GM23338 (cell line): ENCODE measurements around the gene MAFB. TPM values are rescaled to one million over a fixed set of nuclear protein-coding genes. Genes with fewer than 3 reads are reported as not detected.

ENCODE experiments used
- ATAC-seq: fragments of 200-7000 bp; cut with Tn5 transposase; 3 replicates; pipeline ENCODE4 v1.9.1; 2020
- DNase-seq: peaks from one replicate; pipeline ENCODE4 v3.0.0-alpha.2; 2015; ENCODE audit warnings: low spot score
- H2AFZ ChIP-seq: fragments of 200-600 bp; sonication (generic); 2 replicates; pipeline ENCODE4 v1.8.0; 2016; ENCODE audit warnings: antibody characterized with exemption, mild to moderate bottlenecking, moderate library complexity
- H3F3A ChIP-seq: fragments of 200-600 bp; sonication (generic); replicated peaks from 2 replicates; pipeline ENCODE4 v1.8.0; 2017; ENCODE audit warnings: antibody characterized with exemption, mixed run types, low read depth
- H3K27ac ChIP-seq: fragments of 200-600 bp; sonication (generic); 2 replicates; pipeline ENCODE4 v1.6.1; 2016; ENCODE audit warnings: low read depth
- H3K27me3 ChIP-seq: fragments of 200-600 bp; sonication (generic); 2 replicates; pipeline ENCODE4 v1.8.0; 2016; ENCODE audit warnings: mild to moderate bottlenecking, mixed run types, moderate library complexity; ENCODE audit not compliant: insufficient read depth
- H3K36me3 ChIP-seq: fragments of 200-600 bp; sonication (generic); 2 replicates; pipeline ENCODE4 v1.8.0; 2016; ENCODE audit warnings: mild to moderate bottlenecking; ENCODE audit not compliant: insufficient read depth
- H3K4me1 ChIP-seq: fragments of 200-600 bp; sonication (generic); 2 replicates; pipeline ENCODE4 v1.8.0; 2016; ENCODE audit warnings: mild to moderate bottlenecking, moderate library complexity; ENCODE audit not compliant: insufficient read depth
- H3K4me2 ChIP-seq: fragments of 200-600 bp; sonication (generic); 2 replicates; pipeline ENCODE4 v1.7.1; 2017; ENCODE audit warnings: mixed run types
- H3K4me3 ChIP-seq: fragments of 200-600 bp; sonication (generic); 2 replicates; pipeline ENCODE4 v1.6.1; 2016; ENCODE audit warnings: mixed run types
- H3K79me2 ChIP-seq: fragments of 200-600 bp; sonication (generic); replicated peaks from 2 replicates; pipeline ENCODE4 v1.8.0; 2017; ENCODE audit warnings: mild to moderate bottlenecking; ENCODE audit not compliant: insufficient read depth
- H3K9me2 ChIP-seq: fragments of 200-600 bp; sonication (generic); 2 replicates; pipeline ENCODE4 v1.8.0; 2017; ENCODE audit not compliant: insufficient read depth
- H4K20me1 ChIP-seq: fragments of 200-600 bp; sonication (generic); replicated peaks from 2 replicates; pipeline ENCODE4 v1.8.0; 2017; ENCODE audit warnings: mild to moderate bottlenecking; ENCODE audit not compliant: insufficient read depth
- H3K27ac Mint-ChIP-seq: 2 replicates; pipeline ENCODE4 v1.8.0; 2020; ENCODE audit warnings: inconsistent platforms, mild to moderate bottlenecking, moderate library complexity, mixed read lengths
- H3K27me3 Mint-ChIP-seq: 3 replicates; pipeline ENCODE4 v1.8.0; 2022; ENCODE audit warnings: low read depth, mild to moderate bottlenecking, moderate library complexity, mixed read lengths, inconsistent platforms; ENCODE audit not compliant: insufficient read depth, poor library complexity
- H3K36me3 Mint-ChIP-seq: 3 replicates; pipeline ENCODE4 v1.8.0; 2021; ENCODE audit warnings: low read depth, mild to moderate bottlenecking, inconsistent platforms, moderate library complexity, mixed read lengths
- H3K4me1 Mint-ChIP-seq: 3 replicates; pipeline ENCODE4 v1.8.0; 2020; ENCODE audit warnings: mild to moderate bottlenecking, inconsistent platforms, mixed read lengths
- H3K4me3 Mint-ChIP-seq: 3 replicates; pipeline ENCODE4 v1.8.0; 2021; ENCODE audit warnings: moderate library complexity, mild to moderate bottlenecking, inconsistent platforms, mixed read lengths
- H3K9me3 Mint-ChIP-seq: 3 replicates; pipeline ENCODE4 v1.8.0; 2020; ENCODE audit warnings: moderate library complexity, mild to moderate bottlenecking, inconsistent platforms, mixed read lengths
- CREB1 ChIP-seq: fragments of 250-450 bp; sonication (Bioruptor Pico); IDR thresholded peaks from 2 replicates; pipeline ENCODE4 v1.5.0; 2020; ENCODE audit warnings: low read depth, mild to moderate bottlenecking, moderate library complexity
- CTCF ChIP-seq, 2 experiments: fragments of 200-600 bp in 1 of 2; sonication (generic) in 1 of 2; conservative IDR thresholded peaks; 2 replicates each; pipeline versions ENCODE4 v1.5.1 to v1.6.1; 2016 to 2017; ENCODE audit warnings: antibody characterized with exemption in 2 of 2, low read depth in 2 of 2, mild to moderate bottlenecking in 2 of 2, moderate library complexity in 1 of 2
- EZH2 ChIP-seq: fragments of 200-600 bp; sonication (generic); IDR thresholded peaks from one replicate; pipeline ENCODE4 v1.8.0; 2017; ENCODE audit warnings: antibody characterized with exemption, mild to moderate bottlenecking, low read depth; ENCODE audit not compliant: unreplicated experiment
- EZH2phosphoT487 ChIP-seq: fragments of 200-600 bp; sonication (generic); IDR thresholded peaks from one replicate; pipeline ENCODE4 v1.8.1; 2018; ENCODE audit warnings: antibody characterized with exemption; ENCODE audit not compliant: unreplicated experiment
- JUNB ChIP-seq: IDR thresholded peaks from one replicate; pipeline ENCODE4 v1.6.1; 2016; ENCODE audit warnings: antibody characterized with exemption; ENCODE audit not compliant: unreplicated experiment
- NANOG ChIP-seq: IDR thresholded peaks from 2 replicates; pipeline ENCODE4 v1.6.1; 2016; ENCODE audit warnings: antibody characterized with exemption, borderline replicate concordance
- POLR2AphosphoS5 ChIP-seq: IDR thresholded peaks from 2 replicates; pipeline ENCODE4 v1.6.1; 2016; ENCODE audit warnings: antibody characterized with exemption, low read depth
- REST ChIP-seq: IDR thresholded peaks from one replicate; pipeline ENCODE4 v1.6.1; 2018; ENCODE audit warnings: antibody characterized with exemption; ENCODE audit not compliant: unreplicated experiment
- STAT1 ChIP-seq: IDR thresholded peaks from one replicate; pipeline ENCODE4 v1.6.1; 2016; ENCODE audit warnings: antibody characterized with exemption; ENCODE audit not compliant: unreplicated experiment
- ZNF114 ChIP-seq: fragments of 250-450 bp; sonication (Bioruptor Pico); IDR thresholded peaks from 2 replicates; pipeline ENCODE4 v1.5.0; 2020; ENCODE audit warnings: mild to moderate bottlenecking, moderate library complexity
- ZNF331 ChIP-seq: fragments of 250-450 bp; sonication (Bioruptor Pico); IDR thresholded peaks from 2 replicates; pipeline ENCODE4 v1.5.0; 2020; ENCODE audit warnings: low read depth, mild to moderate bottlenecking, moderate library complexity
- polyA plus RNA-seq: library from polyadenylated mRNA; unstranded; fragments of >200 nt; fragmentation: Nextera tagmentation; extraction: Ambion mirVana; gene quantifications from 2 replicates; pipeline ENCODE4 v1.2.1, GENCODE V29; 2016
- total RNA-seq: library from RNA; depleted of rRNA; stranded (reverse); fragments of >200 nt; shearing (Covaris generic); gene quantifications from 2 replicates; pipeline ENCODE4 v1.2.3, GENCODE V29; 2014

The MAFB gene
- total and polyA plus RNA-seq, 2 experiments from 2014 or later: 1.6 to 2.3 TPM

GRCh38 chr20:40686434-40686882 lies 2.6 kb downstream of the MAFB start (continued):
- no peak for TF ChIP-seq CTCF (conservative IDR thresholded peaks at IDR 0.05; ENCODE audit: low read depth in 2 of 2)
- no peak for TF ChIP-seq NANOG
- no peak for TF ChIP-seq ZNF114
- no peak for TF ChIP-seq POLR2AphosphoS5

GRCh38 chr20:40685349-40685748 lies 3.7 kb downstream of the MAFB start:
- H3K4me3 Mint-ChIP-seq: no peak overlapping the region
- H3K4me1 Mint-ChIP-seq: peaks cover 42% of the 10 kb centered on the region
- Histone ChIP-seq H2AFZ (no peak overlapping the region), H3K4me1 (peaks cover 31% of the 10 kb centered on the region), H3K4me3 (no peak overlapping the region), H3K4me2 (no peak overlapping the region), H3K36me3 (no peaks in the 10 kb centered on the region), H3F3A (peaks cover 9% of the 10 kb centered on the region), H3K27ac (no peak overlapping the region), H3K79me2 (no peaks in the 10 kb centered on the region), H3K9me2 (no peaks in the 10 kb centered on the region), H3K27me3 (peaks cover 98% of the 10 kb centered on the region), H4K20me1 (peaks cover 26% of the 10 kb centered on the region)
- H3K9me3 Mint-ChIP-seq: 0 out of 3 replicates have a peak, but pooled peaks cover 7% of the 10 kb centered on the region
- no peaks in the 10 kb centered on the region; the same call in 2 of the 3 replicates for H3K36me3 Mint-ChIP-seq
- ATAC-seq: no peak
- peaks cover 94% of the 10 kb centered on the region for H3K27me3 Mint-ChIP-seq
- DNase-seq: peak; percentile 6
- TF ChIP-seq NANOG (no peak), POLR2AphosphoS5 (no peak)
- H3K27ac Mint-ChIP-seq: no peak overlapping the region

- Mint-ChIP-seq H3K9me3 (0 out of 3 replicates have a peak, but pooled peaks cover 7% of the 10 kb centered on the region), H3K4me3 (peak overlapping the region; percentile 81), H3K27ac (no peak overlapping the region), H3K4me1 (peaks cover 46% of the 10 kb centered on the region), H3K36me3 (no peaks in the 10 kb centered on the region; the same call in 2 of the 3 replicates), H3K27me3 (peaks cover 89% of the 10 kb centered on the region)
- peak overlapping the region; percentile 86 for H3K4me2 ChIP-seq
- no peak overlapping the region for H3K27ac ChIP-seq
- H2AFZ ChIP-seq: no peak overlapping the region
- no peaks in the 10 kb centered on the region for H3K79me2 ChIP-seq
- peaks cover 31% of the 10 kb centered on the region for H3K4me1 ChIP-seq
- H3K9me2 ChIP-seq: no peaks in the 10 kb centered on the region
- ATAC-seq: no peak
- H3K36me3 ChIP-seq: no peaks in the 10 kb centered on the region
- TF ChIP-seq ZNF114 (no peak), EZH2phosphoT487 (no peak), CREB1 (no peak), EZH2 (peak; percentile 59), JUNB (no peak), REST (no peak), ZNF331 (CRISPR knock-in tag) (no peak), STAT1 (no peak)
- peak overlapping the region; percentile 61 for H3K4me3 ChIP-seq
- H3F3A ChIP-seq: peaks cover 9% of the 10 kb centered on the region
- peaks cover 96% of the 10 kb centered on the region for H3K27me3 ChIP-seq
- H4K20me1 ChIP-seq: peaks cover 26% of the 10 kb centered on the region
- peak; percentile 9 for DNase-seq
Observed at GRCh38 chr20:40683894-40684268, 5.2 kb downstream of the MAFB start.
